EL (cell line): ENCODE data around the gene UBE2B.
"Not testable (repeated sequence)": the region's sequence is repeated elsewhere in the genome, so short reads cannot be mapped to it uniquely, and the experiment has no call there.

Experiments
- DNase-seq: peaks from one replicate; pipeline ENCODE4 v3.0.0-alpha.2; 2016

Gene UBE2B

GRCh38 chr5:134403951-134404350 is 32.6 kb downstream of the UBE2B start:
- no peak for DNase-seq

- peak; percentile 44 for DNase-seq
Observed at GRCh38 chr5:134406390-134406789, 35.0 kb downstream of the UBE2B start.

- no peak for DNase-seq
Observed at GRCh38 chr5:134409321-134409720, 38.0 kb downstream of the UBE2B start.

GRCh38 chr5:134410822-134411221 is 39.5 kb downstream of the UBE2B start:
- DNase-seq = no peak

GRCh38 chr5:134411228-134411545 is 39.8 kb downstream of the UBE2B start:
- no peak for DNase-seq

- DNase-seq = peak; percentile 86
Observed at GRCh38 chr5:134411546-134412266, 40.3 kb downstream of the UBE2B start, which contains the start of gene CDKN2AIPNL. CDKN2AIPNL (minus strand) TSS chr5:134411881; CDS start chr5:134411854, 27 bp downstream.

GRCh38 chr5:134413046-134413445 is 41.7 kb downstream of the UBE2B start:
- no peak for DNase-seq

GRCh38 chr5:134417707-134418106 is 46.3 kb downstream of the UBE2B start:
- no peak for DNase-seq

- DNase-seq = no peak
Observed at GRCh38 chr5:134418958-134419357, 47.6 kb downstream of the UBE2B start.

- DNase-seq = peak; percentile 78
Observed at GRCh38 chr5:134420343-134420742, 49.0 kb downstream of the UBE2B start.

- DNase-seq = not testable (repeated sequence)
Observed at GRCh38 chr5:134421038-134421437, 49.7 kb downstream of the UBE2B start.

GRCh38 chr5:134422791-134423365 is 51.5 kb downstream of the UBE2B start:
- no peak for DNase-seq

GRCh38 chr5:134423376-134423775 is 52.0 kb downstream of the UBE2B start:
- no peak for DNase-seq

- DNase-seq = no peak
Observed at GRCh38 chr5:134426361-134426760, 55.0 kb downstream of the UBE2B start.

- no peak for DNase-seq
Observed at GRCh38 chr5:134427540-134428041, 56.2 kb downstream of the UBE2B start.

GRCh38 chr5:134430001-134430569 is 58.7 kb downstream of the UBE2B start:
- no peak for DNase-seq

GRCh38 chr5:134432174-134432573 is 60.8 kb downstream of the UBE2B start:
- DNase-seq = no peak

- peak; percentile 41 for DNase-seq
Observed at GRCh38 chr5:134432677-134433359, 61.4 kb downstream of the UBE2B start.

GRCh38 chr5:134435560-134435959 is 64.2 kb downstream of the UBE2B start:
- peak; percentile 53 for DNase-seq

GRCh38 chr5:134436523-134437339 is 65.4 kb downstream of the UBE2B start:
- peak; percentile 89 for DNase-seq

GRCh38 chr5:134437340-134437846 is 66.0 kb downstream of the UBE2B start:
- peak; percentile 25 for DNase-seq

GRCh38 chr5:134437847-134438581 is 66.6 kb downstream of the UBE2B start:
- peak; percentile 86 for DNase-seq
